Liver (tissue), 9 donors: ENCODE data around the gene SARDH. TPM values are rescaled to one million over a fixed set of nuclear protein-coding genes. Genes with fewer than 3 reads are reported as not detected.
A peak's percentile ranks its signal among the peaks of the same experiment; 100 is the strongest.

Experiments used
- DNase-seq: peaks from one replicate; pipeline ENCODE4 v3.0.0-alpha.2; 2017; ENCODE audit warnings: low spot score
- H3K27ac ChIP-seq, 2 donors: one replicate each; pipeline ENCODE4 v1.7.0; 2013; ENCODE audit warnings: inconsistent platforms in 2 of 2, low read length in 2 of 2, control low read depth in 1 of 2, low read depth in 1 of 2, mild to moderate bottlenecking in 1 of 2
- H3K27me3 ChIP-seq, 4 donors: one replicate each; pipeline versions ENCODE4 v1.6.1 to v1.7.0; 2013; ENCODE audit warnings: low read length in 3 of 4, inconsistent platforms in 1 of 4, mild to moderate bottlenecking in 1 of 4, moderate library complexity in 1 of 4; ENCODE audit not compliant: control insufficient read depth in 4 of 4, insufficient read depth in 4 of 4
- H3K36me3 ChIP-seq, 4 donors: one replicate each; pipeline versions ENCODE4 v1.6.1 to v1.7.0; 2013; ENCODE audit warnings: low read length in 3 of 4, mild to moderate bottlenecking in 3 of 4, low read depth in 1 of 4, moderate library complexity in 1 of 4; ENCODE audit not compliant: control insufficient read depth in 4 of 4, insufficient read depth in 3 of 4
- H3K4me1 ChIP-seq, 4 donors: one replicate each; pipeline versions ENCODE4 v1.6.1 to v1.7.0; 2013; ENCODE audit warnings: low read length in 3 of 4, mild to moderate bottlenecking in 3 of 4, moderate library complexity in 1 of 4; ENCODE audit not compliant: control insufficient read depth in 4 of 4, insufficient read depth in 4 of 4
- H3K4me3 ChIP-seq, 3 donors: one replicate each; pipeline versions ENCODE4 v1.6.1 to v1.7.0; 2013; ENCODE audit warnings: low read length in 3 of 3, control low read depth in 1 of 3, low read depth in 1 of 3, mild to moderate bottlenecking in 1 of 3
- H3K9ac ChIP-seq, 2 donors: one replicate each; pipeline ENCODE4 v1.7.0; 2013; ENCODE audit warnings: low read length in 2 of 2, mild to moderate bottlenecking in 2 of 2, moderate library complexity in 2 of 2, control low read depth in 1 of 2, low read depth in 1 of 2
- H3K9me3 ChIP-seq, 4 donors: one replicate each; pipeline versions ENCODE4 v1.6.1 to v1.7.0; 2013; ENCODE audit warnings: low read length in 3 of 4; ENCODE audit not compliant: control insufficient read depth in 4 of 4
- EGR1 ChIP-seq, 2 donors: IDR thresholded peaks; 2 replicates each; pipeline ENCODE4 v1.6.1; 2016 to 2018; ENCODE audit warnings: antibody characterized with exemption in 2 of 2, low read depth in 2 of 2
- FOXA1 ChIP-seq: IDR thresholded peaks from 2 replicates; pipeline ENCODE4 v1.6.1; 2016; ENCODE audit warnings: antibody characterized with exemption
- FOXA2 ChIP-seq: IDR thresholded peaks from 2 replicates; pipeline ENCODE4 v1.6.1; 2016; ENCODE audit warnings: antibody characterized with exemption
- GABPA ChIP-seq, 2 donors: IDR thresholded peaks in 1 of 2; conservative IDR thresholded peaks in 1 of 2; 2 replicates each; pipeline ENCODE4 v1.6.1; 2016; ENCODE audit warnings: antibody characterized with exemption in 2 of 2, mild to moderate bottlenecking in 1 of 2, moderate library complexity in 1 of 2
- HNF4A ChIP-seq, 2 donors: conservative IDR thresholded peaks; 2 replicates each; pipeline ENCODE4 v1.6.1; 2016; ENCODE audit warnings: antibody characterized with exemption in 2 of 2, mild to moderate bottlenecking in 2 of 2
- HNF4G ChIP-seq: IDR thresholded peaks from 2 replicates; pipeline ENCODE4 v1.6.1; 2016; ENCODE audit warnings: antibody characterized with exemption
- JUND ChIP-seq, 2 donors: IDR thresholded peaks; 2 replicates each; pipeline ENCODE4 v1.6.1; 2016; ENCODE audit warnings: antibody characterized with exemption in 2 of 2
- NR2F2 ChIP-seq: IDR thresholded peaks from 2 replicates; pipeline ENCODE4 v1.6.1; 2016; ENCODE audit warnings: antibody characterized with exemption
- RAD21 ChIP-seq, 2 donors: IDR thresholded peaks; 2 replicates each; pipeline ENCODE4 v1.6.1; 2016; ENCODE audit warnings: antibody characterized with exemption in 2 of 2, mild to moderate bottlenecking in 2 of 2
- RXRA ChIP-seq, 2 donors: IDR thresholded peaks; 2 replicates each; pipeline ENCODE4 v1.6.1; 2017 to 2018; ENCODE audit warnings: antibody characterized with exemption in 2 of 2, mild to moderate bottlenecking in 1 of 2
- SP1 ChIP-seq: IDR thresholded peaks from 2 replicates; pipeline ENCODE4 v1.6.1; 2018; ENCODE audit warnings: antibody characterized with exemption, mild to moderate bottlenecking
- TAF1 ChIP-seq: conservative IDR thresholded peaks from 2 replicates; pipeline ENCODE4 v1.6.1; 2016; ENCODE audit warnings: antibody characterized with exemption, mild to moderate bottlenecking
- YY1 ChIP-seq: IDR thresholded peaks from 2 replicates; pipeline ENCODE4 v1.6.1; 2016; ENCODE audit warnings: antibody characterized with exemption, mild to moderate bottlenecking
- WGBS: extraction: QIAGEN DNeasy Blood & Tissue Kit; methylation state at CpG from one replicate; pipeline ENCODE4 v1.1.7; 2013; 5-methylcytosine and 5-hydroxymethylcytosine counted together
- polyA plus RNA-seq, 2 donors: library from polyadenylated mRNA; stranded (reverse) in 1 of 2; unstranded in 1 of 2; fragments of 200-250 nt in 1 of 2; fragments of >200 nt in 1 of 2; fragmentation: Nextera tagmentation in 1 of 2; extraction: Ambion mirVana in 1 of 2; gene quantifications; one replicate each; pipeline versions ENCODE4 v1.2.1 to v1.2.3, GENCODE V29; 2013 to 2015
- total RNA-seq, 2 donors: library from RNA; depleted of rRNA; stranded (reverse); fragments of >200 nt; gene quantifications; one replicate each; pipeline ENCODE4 v1.2.3, GENCODE V29; 2014
- TF ChIP-seq, protein P1 (sequence below): IDR thresholded peaks from 2 replicates; pipeline ENCODE4 v1.6.1; 2016; ENCODE audit warnings: antibody characterized with exemption
- TF ChIP-seq, protein P2 (sequence below): fragments of 150-350 bp; IDR thresholded peaks from 2 replicates; pipeline ENCODE4 v1.5.1; 2017; ENCODE audit warnings: improper control_type of control experiment, low read depth, low read length; ENCODE audit not compliant: missing input control
- TF ChIP-seq, protein P3 (sequence below): IDR thresholded peaks from 2 replicates; pipeline ENCODE4 v1.6.1; 2016; ENCODE audit warnings: antibody characterized with exemption
- TF ChIP-seq, protein P4 (sequence below): IDR thresholded peaks from 2 replicates; pipeline ENCODE4 v1.6.1; 2016; ENCODE audit warnings: antibody characterized with exemption, mild to moderate bottlenecking
- TF ChIP-seq, protein P5 (sequence below): IDR thresholded peaks from 2 replicates; pipeline ENCODE4 v1.6.1; 2016; ENCODE audit warnings: antibody characterized with exemption
- donor health status: healthy.
- donor health status: healthy.
- donor health status: healthy.
- donor health status: healthy.
- donor health status: healthy.

SARDH gene
- total and polyA plus RNA-seq, 4 donors = 53.7 to 291 (median 63.4) TPM

DNA sequence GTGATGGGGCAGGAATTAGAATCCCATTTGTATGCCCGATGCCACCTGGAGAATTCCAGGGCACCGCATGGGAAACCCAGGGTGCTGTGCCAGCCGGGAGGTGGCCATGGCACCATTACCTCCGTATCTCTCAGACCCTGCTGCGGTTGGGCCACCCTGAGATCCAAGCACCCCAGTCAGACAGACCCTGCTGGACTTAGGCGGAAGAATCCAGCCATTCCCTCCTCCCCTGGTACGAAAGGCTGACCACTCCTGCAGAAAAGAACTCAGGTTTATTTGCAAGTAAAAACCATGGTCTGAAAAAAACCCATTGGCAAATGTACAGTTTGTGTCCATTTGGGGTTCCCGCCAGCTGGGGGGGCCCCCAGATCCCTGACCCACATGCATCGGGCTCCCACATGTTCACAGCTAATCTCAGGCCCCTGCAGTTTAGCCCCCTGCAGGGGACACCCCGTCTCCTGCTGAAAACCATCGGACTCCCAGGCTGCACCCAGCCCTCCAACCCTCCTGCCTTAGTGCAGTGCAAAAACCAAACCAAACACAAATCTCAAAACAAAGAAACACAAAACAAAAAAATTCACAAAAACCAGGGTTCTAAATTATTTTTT is 23.6 kb upstream of the SARDH start:
- H3K4me1 ChIP-seq = peaks cover 3 to 10% (median 7%) of the 10 kb centered on the region in 4 donors
- H3K4me3 ChIP-seq = no peak overlapping the region
- WGBS = 93% methylated on average over 11 of the region's 11 CpGs
- peak; percentile 13 for DNase-seq
- no peaks in the 10 kb centered on the region for H3K27me3 ChIP-seq
- H3K36me3 ChIP-seq = peaks cover 7 to 21% (median 11%) of the 10 kb centered on the region in 4 donors
- H3K9me3 ChIP-seq = no peaks in the 10 kb centered on the region
- H3K9ac ChIP-seq = no peak overlapping the region
- no peak overlapping the region for H3K27ac ChIP-seq
- TF ChIP-seq YY1 = no peak
- no peak for TF ChIP-seq FOXA1
- TF ChIP-seq, protein P1, sequence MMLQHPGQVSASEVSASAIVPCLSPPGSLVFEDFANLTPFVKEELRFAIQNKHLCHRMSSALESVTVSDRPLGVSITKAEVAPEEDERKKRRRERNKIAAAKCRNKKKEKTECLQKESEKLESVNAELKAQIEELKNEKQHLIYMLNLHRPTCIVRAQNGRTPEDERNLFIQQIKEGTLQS = no peak
- TF ChIP-seq SP1 = no peak
- no peak for TF ChIP-seq NR2F2
- TF ChIP-seq GABPA (IDR thresholded peaks at IDR 0.05 in 1 of 2, conservative IDR thresholded peaks at IDR 0.05 in 1 of 2) = no peak
- TF ChIP-seq, protein P2, sequence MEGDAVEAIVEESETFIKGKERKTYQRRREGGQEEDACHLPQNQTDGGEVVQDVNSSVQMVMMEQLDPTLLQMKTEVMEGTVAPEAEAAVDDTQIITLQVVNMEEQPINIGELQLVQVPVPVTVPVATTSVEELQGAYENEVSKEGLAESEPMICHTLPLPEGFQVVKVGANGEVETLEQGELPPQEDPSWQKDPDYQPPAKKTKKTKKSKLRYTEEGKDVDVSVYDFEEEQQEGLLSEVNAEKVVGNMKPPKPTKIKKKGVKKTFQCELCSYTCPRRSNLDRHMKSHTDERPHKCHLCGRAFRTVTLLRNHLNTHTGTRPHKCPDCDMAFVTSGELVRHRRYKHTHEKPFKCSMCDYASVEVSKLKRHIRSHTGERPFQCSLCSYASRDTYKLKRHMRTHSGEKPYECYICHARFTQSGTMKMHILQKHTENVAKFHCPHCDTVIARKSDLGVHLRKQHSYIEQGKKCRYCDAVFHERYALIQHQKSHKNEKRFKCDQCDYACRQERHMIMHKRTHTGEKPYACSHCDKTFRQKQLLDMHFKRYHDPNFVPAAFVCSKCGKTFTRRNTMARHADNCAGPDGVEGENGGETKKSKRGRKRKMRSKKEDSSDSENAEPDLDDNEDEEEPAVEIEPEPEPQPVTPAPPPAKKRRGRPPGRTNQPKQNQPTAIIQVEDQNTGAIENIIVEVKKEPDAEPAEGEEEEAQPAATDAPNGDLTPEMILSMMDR = no peak
- no peak for TF ChIP-seq EGR1 (IDR thresholded peaks at IDR 0.05; ENCODE audit: low read depth in 2 of 2)
- no peak for TF ChIP-seq HNF4G
- TF ChIP-seq RAD21 (IDR thresholded peaks at IDR 0.05) = no peak
- no peak for TF ChIP-seq JUND (IDR thresholded peaks at IDR 0.05)
- TF ChIP-seq FOXA2 = no peak

DNA sequence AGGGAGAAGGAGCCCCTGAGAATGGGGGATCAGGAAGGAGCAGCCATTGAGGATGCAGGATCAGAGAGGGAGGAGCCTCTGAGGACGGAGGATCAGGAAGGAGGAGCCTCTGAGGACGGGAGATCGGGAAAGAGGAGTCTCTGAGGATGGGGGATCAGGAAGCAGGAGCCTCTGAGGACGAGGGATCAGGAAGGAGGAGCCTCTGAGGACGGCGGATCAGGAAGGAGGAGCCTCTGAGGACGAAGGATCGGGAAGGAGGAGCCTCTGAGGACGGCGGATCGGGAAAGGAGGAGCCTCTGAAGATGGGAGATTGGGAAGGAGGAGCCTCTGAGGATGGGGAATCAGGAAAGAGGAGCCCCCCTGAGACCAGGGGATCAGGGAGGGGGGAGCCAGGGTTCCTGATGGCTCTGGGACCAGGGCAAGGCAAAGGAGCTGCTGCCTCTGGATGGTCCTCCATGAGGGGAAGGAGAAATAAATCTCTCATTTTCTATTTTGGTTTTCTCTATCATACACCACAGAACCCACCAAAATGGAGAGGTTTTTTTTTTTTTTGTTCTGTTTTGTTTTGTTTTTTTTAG is 22.6 kb upstream of the SARDH start:
- H3K4me3 ChIP-seq = no peak overlapping the region
- H3K36me3 ChIP-seq = peaks cover 7 to 21% (median 11%) of the 10 kb centered on the region in 4 donors
- H3K4me1 ChIP-seq = peaks cover 3 to 10% (median 7%) of the 10 kb centered on the region in 4 donors
- no peaks in the 10 kb centered on the region for H3K27me3 ChIP-seq
- H3K9ac ChIP-seq = no peak overlapping the region
- WGBS = 95% methylated on average over 11 of the region's 11 CpGs
- no peak overlapping the region for H3K27ac ChIP-seq
- H3K9me3 ChIP-seq = no peaks in the 10 kb centered on the region
- TF ChIP-seq FOXA1 (no peak), RAD21 (IDR thresholded peaks at IDR 0.05) (no peak), EGR1 (IDR thresholded peaks at IDR 0.05; ENCODE audit: low read depth in 2 of 2) (no peak), SP1 (no peak), GABPA (IDR thresholded peaks at IDR 0.05 in 1 of 2, conservative IDR thresholded peaks at IDR 0.05 in 1 of 2) (no peak), YY1 (no peak), HNF4G (no peak), HNF4A (conservative IDR thresholded peaks at IDR 0.05) (no peak), JUND (IDR thresholded peaks at IDR 0.05) (no peak), RXRA (IDR thresholded peaks at IDR 0.05) (no peak), FOXA2 (no peak), TAF1 (no peak)
- TF ChIP-seq, protein P2 = no peak
- TF ChIP-seq, protein P3, sequence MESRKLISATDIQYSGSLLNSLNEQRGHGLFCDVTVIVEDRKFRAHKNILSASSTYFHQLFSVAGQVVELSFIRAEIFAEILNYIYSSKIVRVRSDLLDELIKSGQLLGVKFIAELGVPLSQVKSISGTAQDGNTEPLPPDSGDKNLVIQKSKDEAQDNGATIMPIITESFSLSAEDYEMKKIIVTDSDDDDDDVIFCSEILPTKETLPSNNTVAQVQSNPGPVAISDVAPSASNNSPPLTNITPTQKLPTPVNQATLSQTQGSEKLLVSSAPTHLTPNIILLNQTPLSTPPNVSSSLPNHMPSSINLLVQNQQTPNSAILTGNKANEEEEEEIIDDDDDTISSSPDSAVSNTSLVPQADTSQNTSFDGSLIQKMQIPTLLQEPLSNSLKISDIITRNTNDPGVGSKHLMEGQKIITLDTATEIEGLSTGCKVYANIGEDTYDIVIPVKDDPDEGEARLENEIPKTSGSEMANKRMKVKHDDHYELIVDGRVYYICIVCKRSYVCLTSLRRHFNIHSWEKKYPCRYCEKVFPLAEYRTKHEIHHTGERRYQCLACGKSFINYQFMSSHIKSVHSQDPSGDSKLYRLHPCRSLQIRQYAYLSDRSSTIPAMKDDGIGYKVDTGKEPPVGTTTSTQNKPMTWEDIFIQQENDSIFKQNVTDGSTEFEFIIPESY = no peak
- TF ChIP-seq, protein P4, sequence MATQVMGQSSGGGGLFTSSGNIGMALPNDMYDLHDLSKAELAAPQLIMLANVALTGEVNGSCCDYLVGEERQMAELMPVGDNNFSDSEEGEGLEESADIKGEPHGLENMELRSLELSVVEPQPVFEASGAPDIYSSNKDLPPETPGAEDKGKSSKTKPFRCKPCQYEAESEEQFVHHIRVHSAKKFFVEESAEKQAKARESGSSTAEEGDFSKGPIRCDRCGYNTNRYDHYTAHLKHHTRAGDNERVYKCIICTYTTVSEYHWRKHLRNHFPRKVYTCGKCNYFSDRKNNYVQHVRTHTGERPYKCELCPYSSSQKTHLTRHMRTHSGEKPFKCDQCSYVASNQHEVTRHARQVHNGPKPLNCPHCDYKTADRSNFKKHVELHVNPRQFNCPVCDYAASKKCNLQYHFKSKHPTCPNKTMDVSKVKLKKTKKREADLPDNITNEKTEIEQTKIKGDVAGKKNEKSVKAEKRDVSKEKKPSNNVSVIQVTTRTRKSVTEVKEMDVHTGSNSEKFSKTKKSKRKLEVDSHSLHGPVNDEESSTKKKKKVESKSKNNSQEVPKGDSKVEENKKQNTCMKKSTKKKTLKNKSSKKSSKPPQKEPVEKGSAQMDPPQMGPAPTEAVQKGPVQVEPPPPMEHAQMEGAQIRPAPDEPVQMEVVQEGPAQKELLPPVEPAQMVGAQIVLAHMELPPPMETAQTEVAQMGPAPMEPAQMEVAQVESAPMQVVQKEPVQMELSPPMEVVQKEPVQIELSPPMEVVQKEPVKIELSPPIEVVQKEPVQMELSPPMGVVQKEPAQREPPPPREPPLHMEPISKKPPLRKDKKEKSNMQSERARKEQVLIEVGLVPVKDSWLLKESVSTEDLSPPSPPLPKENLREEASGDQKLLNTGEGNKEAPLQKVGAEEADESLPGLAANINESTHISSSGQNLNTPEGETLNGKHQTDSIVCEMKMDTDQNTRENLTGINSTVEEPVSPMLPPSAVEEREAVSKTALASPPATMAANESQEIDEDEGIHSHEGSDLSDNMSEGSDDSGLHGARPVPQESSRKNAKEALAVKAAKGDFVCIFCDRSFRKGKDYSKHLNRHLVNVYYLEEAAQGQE = no peak
- TF ChIP-seq, protein P1 = no peak
- TF ChIP-seq, protein P5, sequence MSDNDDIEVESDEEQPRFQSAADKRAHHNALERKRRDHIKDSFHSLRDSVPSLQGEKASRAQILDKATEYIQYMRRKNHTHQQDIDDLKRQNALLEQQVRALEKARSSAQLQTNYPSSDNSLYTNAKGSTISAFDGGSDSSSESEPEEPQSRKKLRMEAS = no peak
- peak; percentile 30 for DNase-seq
